ENCODE data around the gene GGT5.
"Not testable (repeated sequence)": the region's sequence is repeated elsewhere in the genome, so short reads cannot be mapped to it uniquely, and the experiment has no call there.

The GGT5 gene

DNA sequence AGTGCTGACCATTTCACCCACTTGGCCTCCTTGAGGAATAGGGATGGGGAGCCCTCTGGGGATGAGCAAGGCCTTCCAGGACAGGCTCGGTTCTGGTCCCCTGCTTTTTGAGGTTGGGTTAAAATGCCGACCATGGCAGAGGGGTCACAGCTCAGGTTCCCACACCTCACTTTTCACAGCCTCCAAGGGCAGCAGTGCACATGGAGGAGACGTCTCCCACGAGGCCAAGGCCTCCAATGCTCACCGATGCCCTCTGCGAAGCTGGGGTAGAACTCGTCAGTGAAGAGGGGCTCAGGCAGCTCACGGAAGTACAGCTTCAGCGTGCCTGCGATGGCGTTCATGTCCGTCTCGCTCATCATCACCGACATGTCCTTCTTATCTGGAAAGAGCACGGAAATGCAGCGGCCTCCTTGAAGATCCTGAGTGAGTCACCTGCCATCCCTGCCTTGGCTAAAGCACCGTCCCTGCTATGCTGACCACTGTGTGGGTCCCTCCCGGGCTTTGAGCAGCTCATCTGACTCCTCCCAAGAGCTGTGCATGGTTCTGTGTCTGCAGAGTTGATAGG lies 17.4 kb upstream of the GGT5 start:
- DNase-seq (ENCODE audit: low read depth, low spot score) = not testable (repeated sequence)

DNA sequence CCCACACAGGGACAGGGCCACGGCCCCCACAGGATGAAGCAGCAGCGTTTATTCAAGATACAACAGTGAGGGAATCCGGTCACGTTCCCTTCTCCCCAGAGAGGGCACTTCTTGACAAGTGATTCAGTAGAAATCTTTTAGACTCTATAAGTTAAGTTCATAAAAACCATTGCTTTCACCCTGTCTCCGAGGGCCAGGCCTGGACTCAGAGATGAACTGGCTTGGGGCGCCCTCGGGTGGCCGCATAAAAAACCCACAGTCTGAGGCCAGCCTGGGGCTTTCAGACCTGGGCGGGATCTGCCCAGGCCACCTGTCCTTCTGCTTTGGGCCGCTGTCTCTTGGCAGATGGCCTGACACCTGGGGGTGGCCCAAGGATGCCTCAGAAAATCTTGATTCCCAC lies 14.6 kb upstream of the GGT5 start:
- DNase-seq (ENCODE audit: low read depth, low spot score) = peak; percentile 35

DNA sequence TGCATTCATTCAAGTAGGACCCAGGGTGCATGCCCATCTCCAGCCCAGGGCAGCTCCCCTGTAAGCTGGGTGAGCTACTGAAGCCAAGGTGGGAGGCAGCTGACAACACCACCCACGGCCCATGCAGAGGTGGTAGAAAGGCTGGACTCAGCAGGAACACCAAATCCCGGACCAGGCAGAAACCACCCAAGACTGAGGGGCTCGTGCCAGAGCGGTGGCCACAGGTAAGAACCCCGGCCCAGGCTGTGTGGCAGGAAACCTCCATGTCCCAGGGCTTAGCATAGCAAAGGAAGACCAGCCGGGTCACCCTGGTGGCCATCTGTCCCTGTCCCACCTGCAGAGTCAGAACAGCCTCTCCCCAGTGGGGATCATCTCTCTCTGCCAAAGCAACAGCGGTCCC lies 11.9 kb upstream of the GGT5 start:
- not testable (repeated sequence) for DNase-seq (ENCODE audit: low read depth, low spot score)

DNA sequence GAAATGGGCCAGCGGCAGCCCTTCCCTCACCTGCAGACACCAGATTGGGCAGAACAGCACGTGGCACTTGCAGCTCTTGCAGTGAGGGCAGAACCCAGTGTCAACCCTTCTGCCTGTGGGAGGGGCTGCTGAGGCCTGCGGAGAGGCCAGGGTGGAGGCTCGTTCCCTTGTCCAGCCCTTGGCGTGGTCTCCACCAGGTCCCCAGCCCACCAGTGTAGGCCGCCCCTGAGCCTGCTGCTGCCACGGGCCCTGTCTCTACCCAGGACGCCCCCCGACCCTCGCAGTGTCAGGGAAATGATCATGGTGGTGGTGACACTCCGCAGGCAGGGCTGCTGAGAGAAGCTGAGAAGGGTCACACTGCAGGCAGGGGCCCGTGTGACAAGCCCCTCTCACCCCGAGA lies 11.3 kb upstream of the GGT5 start:
- not testable (repeated sequence) for DNase-seq (ENCODE audit: low read depth, low spot score)

DNA sequence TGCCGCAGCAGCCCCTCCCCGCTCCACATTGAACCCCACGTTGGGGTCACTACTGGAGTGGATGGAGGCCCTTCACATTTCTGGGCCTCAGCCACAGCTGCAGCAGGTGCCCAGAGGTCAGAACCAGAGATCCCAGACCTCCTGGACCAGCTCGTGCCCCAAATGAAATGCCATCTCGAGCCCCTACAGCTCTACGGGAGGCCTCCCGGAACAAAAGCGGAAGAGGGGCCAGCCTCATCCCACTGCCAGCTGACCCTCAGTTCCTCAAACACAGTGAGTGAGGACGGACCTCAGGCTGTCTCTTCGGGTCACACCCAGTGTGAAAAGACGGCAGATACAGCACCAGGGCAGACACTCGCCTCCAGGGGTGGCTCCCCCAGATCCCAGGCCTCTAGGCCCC lies 8.2 kb upstream of the GGT5 start:
- DNase-seq (ENCODE audit: low read depth, low spot score) = not testable (repeated sequence)

DNA sequence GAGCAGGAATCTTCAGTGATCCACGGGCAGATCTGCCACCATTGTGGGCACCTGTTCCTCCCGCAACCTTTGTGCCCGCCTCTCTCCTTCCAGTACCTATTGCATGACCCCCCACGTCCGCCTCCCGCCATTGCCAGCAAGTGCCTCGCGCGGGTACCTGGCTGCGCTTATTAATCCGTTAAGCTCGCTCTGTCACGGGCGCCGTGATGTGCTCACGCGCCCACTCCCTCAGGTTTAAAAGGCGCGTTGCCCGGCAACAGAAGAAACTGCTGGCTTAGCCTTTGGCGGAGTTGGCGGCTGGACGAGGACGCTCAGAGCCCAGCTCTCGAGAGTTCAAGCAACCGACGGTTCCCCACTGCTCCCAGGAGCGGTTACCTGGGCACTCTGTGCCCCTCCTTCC lies 6.4 kb upstream of the GGT5 start:
- not testable (repeated sequence) for DNase-seq (ENCODE audit: low read depth, low spot score)

DNA sequence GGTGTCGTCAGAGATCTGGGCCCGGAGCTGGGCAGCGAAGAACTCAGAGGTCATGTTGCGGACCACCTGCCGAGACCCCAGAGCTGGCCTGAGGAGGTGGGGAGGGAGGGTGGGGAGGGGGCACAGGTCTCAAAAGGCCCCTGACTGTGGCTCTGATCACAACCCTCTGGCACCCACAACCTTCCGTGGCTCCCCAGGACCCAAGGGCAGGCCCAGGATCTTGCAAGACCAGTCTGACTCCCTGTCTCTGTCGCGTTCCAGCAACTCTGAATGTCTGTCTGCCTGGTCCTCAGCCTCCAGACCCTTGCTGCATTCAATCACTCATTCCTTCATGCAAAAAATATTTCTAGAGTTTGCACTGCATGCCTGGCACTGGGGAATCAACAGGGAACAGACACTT lies 4.5 kb upstream of the GGT5 start:
- DNase-seq (ENCODE audit: low read depth, low spot score) = not testable (repeated sequence)

DNA sequence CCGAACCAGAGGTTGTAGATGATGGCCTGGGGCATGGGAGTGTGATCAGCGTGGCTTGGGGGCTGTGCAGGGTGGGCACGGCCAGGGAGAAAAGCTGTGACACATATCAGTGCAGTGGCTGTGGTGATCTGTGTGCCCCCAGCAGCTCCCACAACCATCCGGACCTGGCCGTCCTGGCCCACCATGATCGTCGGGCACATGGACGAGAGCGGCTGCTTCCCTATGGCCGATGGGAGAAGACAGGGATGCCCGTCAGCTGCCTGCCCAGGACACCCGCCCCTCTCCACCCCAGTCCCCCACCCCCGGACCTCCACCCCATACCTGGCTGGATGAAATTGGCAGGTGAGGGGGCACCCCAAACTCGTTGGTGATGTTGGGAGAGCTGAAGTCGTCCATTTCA lies 3.7 kb upstream of the GGT5 start:
- not testable (repeated sequence) for DNase-seq (ENCODE audit: low read depth, low spot score)

DNA sequence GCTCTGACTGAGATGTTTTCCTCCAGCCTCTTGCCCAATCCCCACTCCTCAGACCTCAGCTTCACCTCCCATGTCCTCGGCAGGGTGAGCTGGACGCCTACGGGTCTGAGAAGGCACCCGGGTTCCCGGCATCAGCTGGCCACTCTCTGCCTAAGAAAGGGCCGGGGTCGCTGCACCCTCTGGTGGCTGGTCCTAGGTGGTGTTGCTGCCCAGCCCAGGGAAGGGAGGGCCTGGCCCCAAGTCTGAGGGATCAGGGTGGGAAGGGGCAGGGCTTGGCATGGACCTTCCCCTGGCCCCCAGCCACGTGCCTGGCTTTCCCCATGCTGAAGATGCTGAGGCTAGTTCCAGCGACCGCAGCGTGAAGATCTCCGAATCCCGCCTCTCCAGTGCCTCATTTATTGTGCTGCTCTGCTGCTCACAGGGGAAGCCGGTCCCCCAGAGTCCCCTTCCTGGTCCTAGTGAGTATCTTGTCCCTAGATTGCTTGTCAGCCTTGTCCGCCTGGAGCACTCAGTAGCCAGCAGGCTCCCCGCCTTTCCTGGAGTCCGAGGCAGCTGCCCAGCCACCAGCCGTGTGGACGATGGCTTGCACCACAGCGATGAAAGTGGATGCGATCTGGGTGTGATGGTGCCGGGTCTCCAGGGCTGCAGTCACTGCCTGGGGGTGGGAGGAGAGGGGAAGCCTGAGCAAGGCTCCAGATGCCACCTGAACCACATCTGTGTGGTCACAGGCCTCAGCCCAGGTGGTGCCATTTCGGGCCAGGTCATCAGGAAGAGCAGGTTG lies 2.9 kb upstream of the GGT5 start:
- no peak for DNase-seq (ENCODE audit: low read depth, low spot score)

DNA sequence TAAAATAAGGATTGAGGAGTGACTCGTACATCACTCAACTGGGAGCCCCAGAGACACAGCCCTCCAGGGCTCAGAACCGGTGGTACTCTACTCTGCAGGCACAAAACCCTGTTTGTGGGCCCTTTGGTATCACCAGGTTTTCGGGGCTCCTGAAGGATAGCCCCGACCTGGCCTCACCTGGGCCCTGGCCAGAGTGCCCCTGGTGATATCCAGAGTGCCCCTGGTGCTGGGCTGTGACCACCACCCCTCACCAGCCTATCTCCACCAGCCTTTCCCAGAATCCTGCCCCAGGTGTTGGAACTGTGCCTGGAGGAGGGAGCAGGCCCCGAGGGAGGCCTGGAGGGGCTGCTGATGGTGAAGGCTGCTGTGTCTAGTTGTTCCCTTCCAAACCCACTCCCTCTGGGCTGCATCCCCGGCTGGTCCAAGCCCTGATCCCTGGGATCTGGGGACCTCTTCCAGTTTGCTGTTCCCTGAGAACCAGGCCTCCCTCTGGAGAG lies 2.2 kb upstream of the GGT5 start:
- DNase-seq (ENCODE audit: low read depth, low spot score) = no peak

DNA sequence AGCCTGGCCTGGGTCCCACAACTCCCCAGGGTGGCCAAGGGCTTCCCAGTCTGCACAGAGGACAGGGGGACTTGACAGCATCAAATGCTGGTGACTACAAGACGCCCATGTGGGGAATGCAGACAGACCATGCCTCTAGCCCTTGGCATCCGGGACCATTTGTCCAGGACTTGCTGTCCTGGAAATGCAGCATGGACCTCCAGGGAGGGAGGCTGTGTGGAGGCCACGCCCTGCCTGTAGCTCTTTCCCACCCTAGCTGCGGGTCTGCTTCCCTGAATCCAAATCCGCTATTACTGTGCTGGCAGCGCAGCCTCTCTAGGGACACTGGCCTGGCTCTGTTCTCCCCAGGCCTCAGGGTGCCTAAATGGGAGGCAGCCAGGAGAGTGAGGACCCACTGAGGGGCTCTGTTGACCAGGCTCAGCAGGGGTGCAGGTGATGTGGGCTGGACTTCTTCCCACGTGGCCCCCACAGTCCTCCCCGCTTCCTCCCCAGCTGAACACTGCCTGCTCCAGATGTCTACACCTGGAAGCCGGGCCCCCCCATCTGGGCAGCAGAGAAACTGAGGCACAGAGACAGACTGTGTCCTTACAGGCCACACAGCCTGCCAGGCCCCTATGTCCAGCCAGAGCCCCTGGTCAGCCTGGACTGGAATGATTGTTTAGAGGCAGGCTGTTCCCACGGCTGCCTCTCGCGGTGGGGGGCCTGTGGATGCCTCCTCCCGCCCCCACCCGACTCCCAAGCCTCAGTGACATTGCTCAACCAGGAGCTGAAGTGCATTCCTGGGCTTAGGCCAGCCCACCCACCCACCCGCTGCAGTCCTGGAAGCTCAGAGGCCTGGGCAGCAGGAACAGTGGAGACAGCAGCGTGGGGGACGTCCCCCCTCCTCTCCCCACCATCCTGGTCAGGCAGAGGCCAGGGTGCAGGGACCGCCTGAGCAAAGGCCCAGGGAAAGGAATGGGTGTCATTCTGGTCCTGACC lies 991 bp upstream of the GGT5 start:
- DNase-seq (ENCODE audit: low read depth, low spot score) = not testable (repeated sequence)

DNA sequence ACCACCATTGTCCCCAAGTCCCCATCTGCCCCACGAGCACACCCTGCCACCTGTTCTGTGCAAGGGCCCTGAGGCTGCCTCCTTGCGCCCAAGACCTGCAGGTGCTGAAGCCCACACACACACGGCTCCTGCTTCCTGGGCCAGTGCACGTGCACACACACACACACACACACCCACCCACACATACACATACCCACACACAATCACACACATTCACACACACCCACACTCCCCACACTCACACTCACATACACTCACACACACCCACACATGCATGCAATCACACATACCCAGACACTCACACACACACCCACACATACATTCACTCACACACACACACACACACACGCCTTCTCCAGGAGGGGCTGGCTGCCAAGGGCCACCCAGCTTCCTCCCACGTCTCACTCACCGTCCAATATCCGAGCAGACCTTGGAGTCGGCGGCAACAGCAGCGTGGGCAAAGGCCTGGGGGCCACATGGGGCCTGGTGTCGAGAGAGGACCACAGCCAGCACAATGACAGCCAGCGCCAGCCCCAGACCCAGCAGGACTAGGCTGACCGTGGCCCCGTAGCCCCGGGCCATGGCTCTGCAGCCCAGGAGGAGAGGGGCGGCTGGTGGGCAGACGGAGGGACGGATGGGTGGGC lies 616 bp downstream of the GGT5 start:
- no peak for DNase-seq (ENCODE audit: low read depth, low spot score)

DNA sequence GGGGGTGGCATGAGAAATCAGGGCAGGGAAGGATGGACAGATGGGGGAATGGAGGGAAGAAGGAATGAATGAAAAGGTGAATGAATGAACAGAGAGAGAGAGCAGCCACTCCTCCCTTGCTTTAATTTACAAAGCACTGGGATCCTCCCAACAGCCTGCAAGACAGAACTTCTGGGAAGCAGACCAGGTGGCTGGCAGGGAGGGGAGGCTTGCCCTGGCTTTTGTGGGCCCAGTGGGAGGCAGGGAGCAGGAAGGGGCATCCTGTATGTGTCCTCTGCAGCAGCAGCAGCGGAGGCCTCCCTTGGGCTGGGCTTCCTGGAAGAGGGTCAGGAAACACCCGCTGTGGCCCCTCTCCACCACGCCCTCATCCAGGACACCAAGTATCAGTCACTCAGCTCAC lies 1.5 kb downstream of the GGT5 start:
- not testable (repeated sequence) for DNase-seq (ENCODE audit: low read depth, low spot score)

DNA sequence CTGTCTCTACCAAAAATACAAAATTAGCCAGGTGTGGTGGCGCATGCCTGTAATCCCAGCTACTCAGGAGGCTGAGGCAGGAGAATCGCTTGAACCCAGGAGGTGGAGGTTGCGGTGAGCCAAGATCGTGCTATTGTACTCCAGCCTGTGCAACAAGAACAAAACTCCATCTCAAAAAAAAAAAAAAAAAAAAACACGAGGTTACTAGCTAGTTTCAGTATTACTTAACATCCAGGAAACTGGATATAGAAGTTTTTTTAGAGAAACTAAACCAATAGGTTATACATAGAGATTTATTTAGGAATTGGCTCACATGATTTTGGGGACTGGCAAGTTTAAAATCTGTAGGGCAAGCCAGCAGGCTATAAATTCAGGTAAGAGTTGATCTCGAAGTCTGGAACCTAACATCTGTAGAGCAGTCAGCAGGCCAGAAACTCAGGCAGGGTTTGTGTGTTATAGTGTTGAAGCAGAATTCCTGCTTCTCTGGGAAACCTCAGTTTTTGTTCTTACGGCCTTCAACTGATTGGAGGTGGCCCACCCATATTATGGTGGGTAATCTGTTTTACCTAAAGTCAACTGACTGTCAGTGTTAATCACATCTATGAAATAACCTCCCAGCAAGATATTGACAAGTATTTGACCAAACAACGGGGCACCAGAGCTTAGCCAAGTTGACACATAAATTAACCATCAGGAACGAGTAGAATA lies 3.7 kb downstream of the GGT5 start:
- not testable (repeated sequence) for DNase-seq (ENCODE audit: low read depth, low spot score)

DNA sequence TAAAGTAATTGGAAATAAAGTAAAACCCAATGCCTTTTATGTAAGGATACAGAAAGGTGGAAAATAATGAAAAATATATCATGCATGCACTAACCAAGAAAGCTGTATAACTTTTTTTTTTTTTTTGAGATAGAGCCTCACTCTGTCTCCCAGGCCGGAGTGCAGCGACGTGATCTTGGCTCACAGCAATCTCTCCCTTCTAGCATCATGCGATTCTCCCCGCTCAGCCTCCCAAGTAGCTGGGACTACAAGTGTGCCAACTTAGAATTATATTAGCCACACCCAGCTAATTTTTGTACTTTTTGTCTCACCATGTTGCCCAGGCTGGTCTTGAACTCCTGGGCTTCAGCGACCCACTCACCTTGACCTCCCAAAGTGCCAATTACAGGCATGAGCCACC lies 4.5 kb downstream of the GGT5 start:
- no peak for DNase-seq (ENCODE audit: low read depth, low spot score)

DNA sequence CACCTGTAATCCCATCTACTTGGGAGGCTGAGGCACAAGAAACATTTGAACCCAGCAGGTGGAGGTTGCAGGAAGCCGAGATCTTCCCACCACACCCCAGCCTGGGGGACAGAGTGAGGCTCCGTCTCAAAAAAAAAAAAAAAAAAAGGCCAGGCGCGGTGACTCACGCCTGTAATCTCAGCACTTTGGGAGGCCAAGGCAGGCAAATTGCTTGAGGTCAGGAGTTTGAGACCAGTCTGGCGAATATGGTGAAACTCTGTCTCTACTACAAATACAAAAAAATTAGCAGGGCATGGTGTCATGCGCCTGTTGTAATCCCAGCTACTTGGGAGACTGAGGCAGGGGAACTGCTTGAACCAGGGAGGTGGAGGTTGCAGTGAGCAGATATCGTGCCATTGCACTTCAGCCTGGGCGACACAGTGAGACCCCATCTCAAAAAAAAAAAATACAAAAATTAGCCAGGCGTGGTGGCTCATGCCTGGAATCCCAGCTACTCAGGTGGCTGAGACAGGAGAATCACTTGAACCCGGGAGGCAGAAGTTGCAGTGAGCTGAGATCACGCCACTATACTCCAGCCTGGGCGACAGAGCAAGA lies 6.7 kb downstream of the GGT5 start:
- not testable (repeated sequence) for DNase-seq (ENCODE audit: low read depth, low spot score)

DNA sequence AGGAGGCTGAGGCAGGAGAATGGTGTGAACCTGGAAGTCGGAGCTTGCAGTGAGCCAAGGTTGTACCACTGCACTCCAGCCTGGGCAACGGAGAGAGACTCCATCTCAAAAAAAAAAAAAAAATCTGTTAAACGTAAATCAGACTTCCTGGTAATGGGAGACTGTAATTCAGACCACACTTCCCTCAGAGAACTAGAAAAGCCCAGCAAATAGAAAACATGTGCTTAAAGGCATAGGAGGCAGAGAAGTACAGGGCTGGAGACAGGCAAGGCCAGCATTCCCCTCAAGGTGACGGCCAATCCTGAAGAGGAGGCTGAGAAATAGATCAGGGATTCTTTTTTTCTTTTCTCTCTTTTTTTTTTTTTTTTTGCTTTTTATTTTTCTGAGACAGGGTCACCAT lies 8.2 kb downstream of the GGT5 start:
- DNase-seq (ENCODE audit: low read depth, low spot score) = no peak

DNA sequence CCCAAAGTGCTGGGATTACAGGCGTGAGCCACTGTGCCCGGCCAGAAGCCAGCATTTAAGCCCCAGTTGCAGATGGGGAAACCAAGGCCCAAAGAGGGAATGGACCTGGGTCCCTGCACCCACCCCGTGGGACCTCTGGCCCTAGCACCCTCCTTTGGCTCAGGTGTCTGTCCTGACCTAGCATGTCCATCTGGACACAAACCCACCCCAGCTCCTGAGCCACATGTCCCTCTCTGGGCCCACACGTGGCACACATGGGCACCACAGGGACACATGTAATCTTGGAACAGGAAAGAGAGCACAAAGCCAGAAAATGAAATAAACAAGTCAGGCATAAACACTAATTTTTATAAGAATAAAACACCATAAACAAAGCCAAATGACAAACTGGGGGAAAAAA lies 9.6 kb downstream of the GGT5 start:
- no peak for DNase-seq (ENCODE audit: low read depth, low spot score)

DNA sequence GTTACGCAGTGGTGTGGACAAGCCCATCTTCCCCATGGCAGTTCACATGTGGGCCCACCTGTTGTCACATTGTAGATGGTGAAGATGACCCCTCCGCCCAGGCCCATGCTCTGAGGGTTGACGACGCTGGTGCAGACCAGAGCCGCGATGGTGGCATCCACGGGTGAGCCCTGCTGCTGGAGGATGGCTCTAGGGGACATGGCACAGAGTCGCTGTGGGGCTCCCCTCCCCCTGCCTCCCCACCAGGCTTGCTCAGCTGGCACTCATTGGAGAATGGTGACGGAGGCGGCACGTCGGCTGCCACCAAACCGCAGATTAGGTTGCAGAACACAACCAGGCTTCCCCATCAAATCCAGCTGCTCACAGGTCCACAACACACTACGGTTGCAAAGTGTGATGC lies 11.1 kb downstream of the GGT5 start:
- DNase-seq (ENCODE audit: low read depth, low spot score) = no peak

DNA sequence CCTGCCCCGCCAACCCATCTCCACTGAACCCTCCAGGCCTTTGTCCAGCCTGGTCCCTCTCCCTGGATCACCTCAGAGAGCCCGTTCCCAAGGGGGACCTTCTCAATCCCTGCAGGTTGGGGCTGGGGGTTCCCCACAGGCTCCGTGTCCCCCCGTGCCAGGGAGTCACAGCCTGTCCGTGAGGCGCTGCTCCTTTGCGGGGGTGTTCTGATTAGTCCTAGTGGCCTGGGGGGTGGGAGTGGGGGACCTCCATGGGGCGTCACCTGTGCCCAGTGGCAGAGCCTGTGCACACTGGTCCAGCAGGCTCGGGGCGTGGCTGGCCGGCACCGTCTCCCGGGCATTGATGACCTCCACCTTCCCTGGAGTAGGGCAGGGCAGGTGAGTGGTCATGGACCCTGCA lies 11.6 kb downstream of the GGT5 start:
- no peak for DNase-seq (ENCODE audit: low read depth, low spot score)

DNA sequence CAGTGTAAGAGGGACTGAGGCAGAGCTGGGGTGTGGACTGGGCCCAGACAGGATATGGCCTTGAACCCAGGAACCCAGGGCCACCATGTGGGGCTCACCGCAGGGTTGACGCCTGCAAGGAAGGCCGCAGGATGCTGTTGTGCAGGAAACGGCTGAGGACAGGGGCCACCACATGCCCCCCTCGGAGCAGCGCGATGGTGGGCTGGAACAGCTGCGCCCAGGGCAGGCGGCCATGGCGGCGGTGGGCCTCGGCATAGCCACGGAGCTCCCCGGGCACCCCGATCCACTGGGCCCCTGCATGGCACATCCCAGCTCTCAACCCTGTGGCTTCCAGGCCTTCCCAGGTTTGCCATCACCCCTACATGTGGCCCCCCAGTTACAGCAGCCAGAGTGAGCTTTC lies 12.2 kb downstream of the GGT5 start:
- no peak for DNase-seq (ENCODE audit: low read depth, low spot score)
